GM12891 (cell line): ENCODE results near the gene ZEB1.
"Not testable (repeated sequence)": the region's sequence is repeated elsewhere in the genome, so short reads cannot be mapped to it uniquely, and the experiment has no call there.

Experiments used
- DNase-seq: peaks from one replicate; pipeline ENCODE4 v3.0.0; 2011; ENCODE audit warnings: low spot score; ENCODE audit not compliant: insufficient read length
- FAIRE-seq: peaks from 2 replicates; lab custom pipeline; 2011; peaks lifted over from hg19 to GRCh38; lab: Jason Lieb, UNC
- PAX5 ChIP-seq: IDR thresholded peaks from 2 replicates; pipeline ENCODE4 v1.6.1; 2011; ENCODE audit warnings: low read length, moderate library complexity, mild to moderate bottlenecking; ENCODE audit not compliant: insufficient read depth, severe bottlenecking
- POLR2A ChIP-seq: IDR thresholded peaks from 2 replicates; pipeline ENCODE4 v1.6.1; 2011; ENCODE audit warnings: low read depth, low read length, control low read depth
- POLR2AphosphoS5 ChIP-seq: IDR thresholded peaks from 2 replicates; pipeline ENCODE4 v1.6.1; 2011; ENCODE audit warnings: low read depth, low read length, control low read depth
- POU2F2 ChIP-seq: IDR thresholded peaks from 2 replicates; pipeline ENCODE4 v1.6.1; 2011; ENCODE audit warnings: low read depth, mild to moderate bottlenecking, control low read depth, low read length, moderate library complexity
- SPI1 ChIP-seq: IDR thresholded peaks from 2 replicates; pipeline ENCODE4 v1.6.1; 2011; ENCODE audit warnings: low read depth, low read length, control low read depth
- TAF1 ChIP-seq: IDR thresholded peaks from 2 replicates; pipeline ENCODE4 v1.6.1; 2011; ENCODE audit warnings: low read depth, low read length, control low read depth

The ZEB1 gene

DNA sequence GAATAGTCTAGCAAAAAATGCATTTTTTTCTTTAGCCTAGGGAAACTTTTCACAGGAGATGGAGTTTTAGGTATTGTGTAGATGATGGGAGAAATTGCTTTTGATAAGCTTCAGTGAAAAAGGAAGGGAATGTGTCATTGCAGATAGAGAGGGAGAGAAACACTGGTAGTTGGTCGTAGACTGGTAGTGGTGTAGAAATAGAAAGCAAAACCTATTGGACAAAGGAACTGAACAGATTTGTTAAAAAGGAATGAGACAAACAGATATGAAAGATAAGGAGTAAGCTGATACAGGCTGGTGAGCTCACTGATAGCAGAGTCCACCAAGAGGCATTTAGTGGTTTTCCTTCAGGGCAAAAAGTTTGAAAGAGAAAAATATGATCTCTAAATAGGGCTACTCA lies 94.3 kb downstream of the ZEB1 start:
- DNase-seq (no peak), FAIRE-seq (peak; percentile 16)
- TF ChIP-seq POLR2A (no peak), SPI1 (no peak), TAF1 (no peak), PAX5 (no peak), POU2F2 (no peak), POLR2AphosphoS5 (no peak)

DNA sequence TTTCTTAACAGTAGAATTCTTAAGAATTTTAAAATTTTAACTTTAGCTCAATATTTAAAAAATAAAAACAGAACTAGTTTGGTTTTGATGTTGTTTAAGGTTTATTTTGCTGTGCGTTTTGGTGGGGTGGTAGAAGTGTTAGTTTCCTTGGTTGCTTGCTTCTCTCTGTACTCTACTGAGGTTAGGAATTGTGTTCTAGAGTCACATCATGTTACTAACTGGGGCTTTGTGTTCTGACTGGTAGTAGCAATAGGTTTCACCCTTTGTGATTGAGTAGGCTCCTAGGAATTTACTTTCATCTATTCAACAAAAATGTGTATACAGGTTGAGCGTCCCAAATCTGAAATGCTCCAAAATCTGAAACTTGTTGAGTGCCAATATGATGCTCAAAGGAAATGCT lies 99.5 kb downstream of the ZEB1 start:
- DNase-seq (no peak), FAIRE-seq (no peak)
- TF ChIP-seq PAX5 (no peak), TAF1 (no peak), POU2F2 (no peak), POLR2AphosphoS5 (no peak), POLR2A (no peak), SPI1 (no peak)

GRCh38 chr10:31419394-31420063 lies 100.5 kb downstream of the ZEB1 start:
- peak; percentile 20 for FAIRE-seq

GRCh38 chr10:31421322-31421721 lies 102.3 kb downstream of the ZEB1 start:
- peak; percentile 56 for FAIRE-seq
- TF ChIP-seq SPI1 (peak; percentile 56; the same call in 1 of the 2 replicates), POU2F2 (no peak)
- no peak for DNase-seq

More at GRCh38 chr10:31419394-31420063, 100.5 kb downstream of the ZEB1 start:
- TF ChIP-seq POLR2A (no peak), POLR2AphosphoS5 (no peak), SPI1 (no peak), POU2F2 (no peak), PAX5 (no peak), TAF1 (no peak)
- DNase-seq: no peak

DNA sequence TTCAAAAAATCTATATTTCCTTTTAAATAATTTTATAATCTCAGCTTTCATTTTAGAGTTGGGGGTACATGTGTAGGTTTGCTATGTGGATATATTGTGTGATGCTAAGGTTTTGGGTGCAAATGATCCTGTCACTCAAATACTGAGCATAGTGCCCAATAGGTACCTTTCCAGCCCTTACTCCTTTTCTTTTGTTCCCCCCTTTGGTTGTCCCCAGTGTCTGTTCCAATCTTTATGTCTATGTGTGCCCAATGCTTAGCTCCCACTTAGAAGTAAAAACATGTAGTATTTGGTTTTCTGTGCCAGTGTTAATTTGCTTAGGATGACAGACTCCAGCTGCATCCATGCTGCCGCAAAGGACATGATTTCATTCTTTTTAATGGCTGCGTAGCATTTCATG lies 103.6 kb downstream of the ZEB1 start:
- DNase-seq (no peak), FAIRE-seq (peak; percentile 16)
- no peak for TF ChIP-seq PAX5
- TF ChIP-seq SPI1: no peak
- no peak for TF ChIP-seq POLR2AphosphoS5
- TF ChIP-seq POU2F2: no peak
- no peak for TF ChIP-seq POLR2A
- no peak for TF ChIP-seq TAF1

- no peak for TF ChIP-seq SPI1
- no peak for TF ChIP-seq POLR2AphosphoS5
- TF ChIP-seq TAF1: no peak
- TF ChIP-seq POU2F2: no peak
- TF ChIP-seq PAX5: no peak
- no peak for TF ChIP-seq POLR2A
- DNase-seq (no peak), FAIRE-seq (no peak)
Observed at GRCh38 chr10:31424473-31424872, 105.5 kb downstream of the ZEB1 start.

DNA sequence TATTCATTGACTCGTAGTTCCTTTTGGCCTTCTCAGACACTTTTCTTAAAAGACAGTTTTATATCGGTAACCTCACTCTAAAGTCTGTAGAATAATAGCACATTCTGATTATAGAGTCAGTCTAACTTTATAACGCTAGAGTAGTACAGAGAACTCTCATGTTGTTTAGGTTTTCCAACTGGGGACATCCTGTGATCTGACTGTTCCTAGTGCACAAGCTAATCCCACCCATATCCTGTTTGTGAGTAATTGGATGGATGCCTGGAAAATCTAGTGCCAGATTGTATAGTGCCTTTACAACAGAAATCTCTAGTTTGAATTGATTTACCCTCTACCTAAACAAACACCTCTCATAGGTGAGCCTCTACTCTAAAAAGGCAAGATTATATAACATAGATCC lies 107.4 kb downstream of the ZEB1 start:
- DNase-seq: no peak
- TF ChIP-seq POLR2AphosphoS5 (no peak), POLR2A (no peak), PAX5 (no peak), SPI1 (no peak), TAF1 (no peak), POU2F2 (no peak)
- FAIRE-seq: no peak

DNA sequence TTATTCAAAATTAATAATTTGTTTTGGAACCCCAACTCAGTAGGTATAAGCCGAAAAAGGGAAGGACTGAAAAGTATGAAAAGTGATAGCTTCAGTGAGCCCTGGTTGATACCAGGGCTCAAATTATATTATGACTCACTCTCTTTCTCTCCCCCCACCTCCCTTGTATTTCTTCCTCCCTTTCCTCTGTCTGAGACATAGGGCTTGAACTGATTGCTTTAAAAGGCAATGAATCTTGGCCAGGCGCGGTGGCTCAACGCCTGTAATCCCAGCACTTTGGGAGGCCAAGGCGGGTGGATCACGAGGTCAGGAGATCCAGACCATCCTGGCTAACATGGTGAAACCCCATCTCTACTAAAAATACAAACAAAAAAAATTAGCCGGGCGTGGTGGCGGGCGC lies 108.3 kb downstream of the ZEB1 start:
- FAIRE-seq, DNase-seq: not testable (repeated sequence)

- DNase-seq, FAIRE-seq: not testable (repeated sequence)
Observed at GRCh38 chr10:31428499-31428898, 109.5 kb downstream of the ZEB1 start.

- no peak for DNase-seq
- TF ChIP-seq POLR2AphosphoS5 (no peak), POU2F2 (no peak), TAF1 (no peak), POLR2A (no peak), PAX5 (no peak), SPI1 (no peak)
- peak; percentile 48 for FAIRE-seq
Observed at GRCh38 chr10:31431021-31431420, 112.0 kb downstream of the ZEB1 start.

DNA sequence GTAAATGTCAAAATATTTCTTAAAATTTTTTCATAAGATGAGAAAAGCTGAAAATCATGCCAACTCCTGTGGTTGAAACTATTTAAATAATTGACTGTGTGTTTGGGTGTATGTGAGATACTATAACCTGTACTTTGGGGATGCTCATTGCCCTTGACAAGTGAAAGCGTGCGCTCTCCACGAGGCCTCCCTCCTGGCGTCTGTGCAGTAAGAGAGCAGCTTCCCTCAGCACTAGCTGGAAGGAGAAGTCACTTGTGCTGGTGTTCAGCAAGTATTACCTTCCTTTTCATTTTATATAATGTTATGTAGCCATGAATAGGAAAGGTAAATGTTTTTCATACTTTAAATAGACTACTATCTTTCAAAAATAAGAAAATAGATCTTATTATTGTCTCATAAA lies 118.9 kb downstream of the ZEB1 start:
- FAIRE-seq: no peak
- TF ChIP-seq SPI1: no peak
- no peak for TF ChIP-seq POU2F2
- no peak for TF ChIP-seq POLR2A
- TF ChIP-seq POLR2AphosphoS5: no peak
- no peak for TF ChIP-seq PAX5
- no peak for TF ChIP-seq TAF1

GRCh38 chr10:31451766-31452165 lies 132.8 kb downstream of the ZEB1 start:
- no peak for DNase-seq
- no peak for FAIRE-seq
- TF ChIP-seq POLR2A: no peak
- no peak for TF ChIP-seq PAX5
- no peak for TF ChIP-seq TAF1
- no peak for TF ChIP-seq SPI1
- no peak for TF ChIP-seq POLR2AphosphoS5
- no peak for TF ChIP-seq POU2F2

More for the DNA sequence above, 118.9 kb downstream of the ZEB1 start:
- DNase-seq: no peak
